ENCODE data around the gene ORAI1.

ORAI1 gene

DNA sequence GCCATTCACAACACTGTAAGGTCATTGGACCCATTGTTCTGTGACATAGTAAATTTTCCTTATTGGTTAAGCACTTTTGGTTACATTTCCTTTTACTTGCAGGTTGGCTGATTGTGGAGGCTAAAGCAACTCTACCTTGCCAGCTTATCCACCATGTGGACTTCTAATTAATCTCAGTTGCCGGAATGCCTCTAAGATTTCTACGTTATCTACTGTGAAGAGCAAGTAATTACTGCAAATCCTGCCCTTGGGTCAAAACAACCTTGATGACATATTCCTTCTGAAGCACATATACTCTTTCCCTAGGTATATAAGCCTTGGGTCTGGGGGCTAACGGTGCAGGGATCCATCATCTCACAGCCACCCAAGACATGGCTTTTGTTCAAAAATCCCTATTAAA is 62.6 kb downstream of the ORAI1 start:
- H3K9ac ChIP-seq (ENCODE audit: insufficient read length, low read depth): no peak overlapping the region
- H3K4me1 ChIP-seq (ENCODE audit: insufficient read depth, insufficient read length): peaks cover 2% of the 10 kb centered on the region
- no peaks in the 10 kb centered on the region for H3K9me3 ChIP-seq (ENCODE audit: insufficient read depth, low read length)
- no peaks in the 10 kb centered on the region for H3K36me3 ChIP-seq (ENCODE audit: insufficient read depth, insufficient read length, low read length)
- no peak for DNase-seq (ENCODE audit: low read depth, low spot score)
- no peak overlapping the region for H3K4me3 ChIP-seq (ENCODE audit: insufficient read length, low read depth)
- TF ChIP-seq YY1 (IDR thresholded peaks at IDR 0.05; ENCODE audit: insufficient read depth, insufficient read length) (no peak), SUZ12 (IDR thresholded peaks at IDR 0.05; ENCODE audit: extremely low read depth, insufficient read depth, insufficient read length) (no peak)
- no peaks in the 10 kb centered on the region for H3K27me3 ChIP-seq (ENCODE audit: insufficient read depth, insufficient read length)

DNA sequence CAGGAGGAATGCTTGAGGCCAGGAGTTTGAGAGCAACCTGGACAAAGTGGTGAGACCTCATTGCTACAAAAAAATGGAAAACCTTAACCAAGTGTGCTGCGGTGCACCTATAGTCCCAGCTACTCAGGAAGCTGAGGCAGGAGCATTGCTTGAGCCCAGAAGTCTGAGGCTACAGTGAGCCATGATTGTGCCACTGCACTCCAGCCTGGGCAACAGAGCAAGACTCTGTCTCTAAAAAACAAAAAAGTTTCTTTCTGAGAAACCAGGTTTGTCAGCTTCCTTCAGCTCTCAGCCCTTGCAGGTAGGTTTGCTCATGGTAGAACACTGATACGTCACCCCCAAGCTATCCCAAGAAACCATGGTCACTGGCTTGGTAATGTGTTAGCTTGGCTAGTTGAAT is 63.1 kb downstream of the ORAI1 start:
- H3K4me3 ChIP-seq (ENCODE audit: insufficient read length, low read depth): no peak overlapping the region
- H3K9ac ChIP-seq (ENCODE audit: insufficient read length, low read depth): no peak overlapping the region
- no peak for DNase-seq (ENCODE audit: low read depth, low spot score)
- peaks cover 2% of the 10 kb centered on the region for H3K4me1 ChIP-seq (ENCODE audit: insufficient read depth, insufficient read length)
- H3K36me3 ChIP-seq (ENCODE audit: insufficient read depth, insufficient read length, low read length): no peaks in the 10 kb centered on the region
- TF ChIP-seq ZNF274 (IDR thresholded peaks at IDR 0.05; ENCODE audit: low read depth, low read length) (no peak), YY1 (IDR thresholded peaks at IDR 0.05; ENCODE audit: insufficient read depth, insufficient read length) (no peak), SUZ12 (IDR thresholded peaks at IDR 0.05; ENCODE audit: extremely low read depth, insufficient read depth, insufficient read length) (no peak)
- no peaks in the 10 kb centered on the region for H3K27me3 ChIP-seq (ENCODE audit: insufficient read depth, insufficient read length)
- no peaks in the 10 kb centered on the region for H3K9me3 ChIP-seq (ENCODE audit: insufficient read depth, low read length)
